ENCODE data around the gene PNLDC1. TPM values are rescaled to one million over a fixed set of nuclear protein-coding genes. Genes with fewer than 3 reads are reported as not detected.

The PNLDC1 gene
- total RNA-seq, 1 donor from 2014 or later, result not detected

DNA sequence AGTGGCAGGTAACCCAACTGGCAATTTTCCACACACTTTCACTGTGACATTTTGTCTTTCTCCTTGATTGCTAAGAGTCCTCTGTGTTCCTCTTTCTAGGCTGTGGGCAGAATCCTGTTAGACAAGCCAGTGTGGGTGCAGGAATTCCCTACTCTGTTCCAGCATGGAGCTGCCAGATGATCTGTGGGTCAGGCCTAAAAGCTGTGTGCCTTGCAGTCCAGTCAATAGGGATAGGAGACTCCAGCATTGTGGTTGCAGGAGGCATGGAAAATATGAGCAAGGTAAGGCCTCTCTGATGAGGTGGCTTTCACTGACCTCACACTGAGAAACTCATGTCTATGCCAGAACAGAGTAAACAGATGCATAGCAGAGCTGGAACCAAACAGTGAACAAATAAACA, 33.2 kb upstream of the PNLDC1 start:
- TF ChIP-seq, protein P1, sequence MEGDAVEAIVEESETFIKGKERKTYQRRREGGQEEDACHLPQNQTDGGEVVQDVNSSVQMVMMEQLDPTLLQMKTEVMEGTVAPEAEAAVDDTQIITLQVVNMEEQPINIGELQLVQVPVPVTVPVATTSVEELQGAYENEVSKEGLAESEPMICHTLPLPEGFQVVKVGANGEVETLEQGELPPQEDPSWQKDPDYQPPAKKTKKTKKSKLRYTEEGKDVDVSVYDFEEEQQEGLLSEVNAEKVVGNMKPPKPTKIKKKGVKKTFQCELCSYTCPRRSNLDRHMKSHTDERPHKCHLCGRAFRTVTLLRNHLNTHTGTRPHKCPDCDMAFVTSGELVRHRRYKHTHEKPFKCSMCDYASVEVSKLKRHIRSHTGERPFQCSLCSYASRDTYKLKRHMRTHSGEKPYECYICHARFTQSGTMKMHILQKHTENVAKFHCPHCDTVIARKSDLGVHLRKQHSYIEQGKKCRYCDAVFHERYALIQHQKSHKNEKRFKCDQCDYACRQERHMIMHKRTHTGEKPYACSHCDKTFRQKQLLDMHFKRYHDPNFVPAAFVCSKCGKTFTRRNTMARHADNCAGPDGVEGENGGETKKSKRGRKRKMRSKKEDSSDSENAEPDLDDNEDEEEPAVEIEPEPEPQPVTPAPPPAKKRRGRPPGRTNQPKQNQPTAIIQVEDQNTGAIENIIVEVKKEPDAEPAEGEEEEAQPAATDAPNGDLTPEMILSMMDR (conservative IDR thresholded peaks at IDR 0.05; ENCODE audit: low read depth, low read length), result no peak
- no peak overlapping the region for H3K4me3 ChIP-seq (ENCODE audit: low read depth, low read length)
- DNase-seq (ENCODE audit: low read depth), result no peak

DNA sequence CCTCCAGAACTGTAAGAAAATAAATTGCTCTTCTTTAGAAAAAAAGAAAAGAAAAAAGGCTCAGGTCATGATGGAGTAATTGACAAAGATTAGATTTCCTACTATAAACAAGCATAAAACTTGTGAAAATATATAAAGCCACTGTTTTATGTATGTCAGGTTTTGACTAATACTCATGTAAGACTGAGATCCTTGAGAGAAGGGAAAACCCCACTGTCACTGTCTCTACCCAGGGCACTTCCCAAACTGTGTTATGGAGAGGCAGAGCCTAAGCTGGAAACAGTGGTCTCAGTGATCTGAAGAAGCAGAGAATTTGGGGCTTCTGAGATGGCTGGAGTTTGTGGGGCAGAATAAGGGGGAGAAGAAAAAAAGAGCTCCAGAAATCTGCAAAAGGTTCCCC, 30.6 kb upstream of the PNLDC1 start:
- no peak overlapping the region for H3K4me3 ChIP-seq (ENCODE audit: low read depth, low read length)
- DNase-seq (ENCODE audit: low read depth), result no peak
- TF ChIP-seq, protein P1 (conservative IDR thresholded peaks at IDR 0.05; ENCODE audit: low read depth, low read length), result no peak

DNA sequence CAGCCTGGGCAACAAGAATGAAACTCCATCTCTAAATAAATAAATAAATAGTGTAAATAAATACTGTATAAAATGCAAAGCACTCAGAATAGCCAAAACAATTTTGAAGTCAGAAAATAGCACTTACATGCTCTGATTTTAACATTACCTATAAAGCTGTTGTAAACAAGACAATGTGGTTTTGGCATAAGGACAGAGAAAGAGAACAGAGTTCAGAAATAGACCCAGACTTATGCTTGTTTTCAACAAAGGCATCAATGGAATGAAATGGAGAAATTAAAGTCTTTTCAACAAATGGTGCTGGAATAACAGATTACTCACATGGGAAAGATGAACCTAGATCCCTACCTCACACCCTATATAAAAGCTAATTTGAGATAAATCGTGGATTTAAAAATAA, 27.9 kb upstream of the PNLDC1 start:
- TF ChIP-seq, protein P1 (conservative IDR thresholded peaks at IDR 0.05; ENCODE audit: low read depth, low read length), result no peak
- H3K4me3 ChIP-seq (ENCODE audit: low read depth, low read length), result no peak overlapping the region
- no peak for DNase-seq (ENCODE audit: low read depth)

DNA sequence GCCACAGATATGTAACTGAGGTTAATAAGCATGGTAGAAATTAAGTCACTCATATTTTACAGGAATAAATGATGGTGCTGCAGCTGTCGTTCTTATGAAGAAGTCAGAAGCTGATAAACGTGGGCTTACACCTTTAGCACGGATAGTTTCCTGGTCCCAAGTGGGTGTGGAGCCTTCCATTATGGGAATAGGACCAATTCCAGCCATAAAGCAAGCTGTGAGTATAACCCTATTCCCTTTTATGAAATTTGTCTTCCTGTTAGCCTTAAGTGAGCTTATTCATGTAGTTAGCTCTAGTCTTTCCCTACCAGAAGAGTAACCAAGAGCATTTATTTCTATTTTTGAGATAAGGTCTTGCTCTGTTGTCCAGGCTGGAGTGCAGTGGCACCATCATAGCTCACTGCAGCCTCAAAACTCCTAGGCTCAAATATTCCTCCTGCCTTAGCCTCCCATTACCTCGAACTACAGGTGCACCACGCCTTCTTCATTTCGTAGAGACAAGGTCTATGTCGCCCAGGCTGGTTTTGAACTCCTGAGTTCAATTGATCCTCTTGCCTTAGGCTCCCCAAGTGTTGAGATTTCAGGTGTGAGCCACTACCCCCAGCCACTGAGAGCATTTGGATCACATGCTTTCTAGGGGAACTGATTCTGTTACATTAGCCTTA, 22.7 kb upstream of the PNLDC1 start:
- TF ChIP-seq, protein P1 (conservative IDR thresholded peaks at IDR 0.05; ENCODE audit: low read depth, low read length), result no peak
- no peak for DNase-seq (ENCODE audit: low read depth)
- no peak overlapping the region for H3K4me3 ChIP-seq (ENCODE audit: low read depth, low read length)

DNA sequence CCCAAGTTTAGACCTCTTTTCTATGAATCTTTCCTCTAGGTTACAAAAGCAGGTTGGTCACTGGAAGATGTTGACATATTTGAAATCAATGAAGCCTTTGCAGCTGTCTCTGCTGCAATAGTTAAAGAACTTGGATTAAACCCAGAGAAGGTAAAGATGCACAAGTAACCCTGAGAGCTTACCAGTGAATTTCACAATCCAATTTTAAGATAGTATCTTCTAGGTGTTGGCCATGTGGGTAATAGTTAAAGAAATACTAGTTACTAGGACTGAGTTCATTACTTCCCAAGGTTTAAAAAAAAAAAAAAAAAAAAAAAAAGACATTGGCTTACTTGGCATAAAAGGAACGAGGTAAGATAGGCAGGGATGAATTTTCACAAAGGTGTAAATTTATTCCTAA, 21.9 kb upstream of the PNLDC1 start:
- no peak for DNase-seq (ENCODE audit: low read depth)
- H3K4me3 ChIP-seq (ENCODE audit: low read depth, low read length), result no peak overlapping the region
- TF ChIP-seq, protein P1 (conservative IDR thresholded peaks at IDR 0.05; ENCODE audit: low read depth, low read length), result no peak

DNA sequence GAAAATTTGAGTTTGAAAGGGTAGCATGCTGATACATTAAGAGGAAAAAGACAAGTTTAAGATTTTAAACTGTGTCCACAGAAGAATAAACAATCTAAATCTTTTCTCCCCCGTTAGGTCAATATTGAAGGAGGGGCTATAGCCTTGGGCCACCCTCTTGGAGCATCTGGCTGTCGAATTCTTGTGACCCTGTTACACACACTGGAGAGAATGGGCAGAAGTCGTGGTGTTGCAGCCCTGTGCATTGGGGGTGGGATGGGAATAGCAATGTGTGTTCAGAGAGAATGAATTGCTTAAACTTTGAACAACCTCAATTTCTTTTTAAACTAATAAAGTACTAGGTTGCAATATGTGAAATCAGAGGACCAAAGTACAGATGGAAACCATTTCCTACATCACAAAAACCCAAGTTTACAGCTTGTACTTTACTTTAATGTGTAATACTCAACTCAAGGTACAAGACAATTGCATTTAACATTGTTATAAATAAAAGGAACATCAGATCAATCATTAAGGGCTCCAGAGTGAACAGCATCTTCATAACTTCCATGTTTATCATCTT, 21.5 kb upstream of the PNLDC1 start:
- TF ChIP-seq, protein P1 (conservative IDR thresholded peaks at IDR 0.05; ENCODE audit: low read depth, low read length), result no peak
- DNase-seq (ENCODE audit: low read depth), result no peak
- no peak overlapping the region for H3K4me3 ChIP-seq (ENCODE audit: low read depth, low read length)

DNA sequence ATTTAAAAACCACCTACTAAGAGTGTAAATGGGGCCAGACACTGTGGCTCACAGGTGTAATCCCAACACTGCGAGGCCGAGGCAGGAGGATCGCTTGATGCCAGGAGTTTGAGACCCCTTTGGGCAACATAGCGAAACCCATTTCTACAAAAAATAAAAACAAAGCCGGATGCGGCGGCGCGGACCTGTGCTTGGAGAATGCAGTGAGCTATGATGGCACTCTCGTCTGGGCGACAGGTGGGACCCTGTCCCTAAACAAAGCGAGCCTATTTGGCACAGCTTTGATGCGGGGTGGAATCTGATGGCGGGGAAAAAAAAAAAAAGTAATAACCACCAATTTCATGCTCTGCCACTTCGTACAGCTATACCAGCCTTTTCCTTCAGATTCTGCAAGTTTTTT, 11.8 kb upstream of the PNLDC1 start:
- no peak for DNase-seq (ENCODE audit: low read depth)
- TF ChIP-seq, protein P1 (conservative IDR thresholded peaks at IDR 0.05; ENCODE audit: low read depth, low read length), result no peak
- peak overlapping the region; percentile 96 for H3K4me3 ChIP-seq (ENCODE audit: low read depth, low read length)

Data from epithelial cell of proximal tubule (primary cell).